Caki2 (cell line): ENCODE measurements around the gene UGT1A8. TPM values are rescaled to one million over a fixed set of nuclear protein-coding genes. Genes with fewer than 3 reads are reported as not detected.

ENCODE experiments used
- DNase-seq: peaks from one replicate; pipeline ENCODE4 v3.0.0-alpha.2; 2015; ENCODE audit warnings: low read depth
- in situ Hi-C: cut with HindIII; loops from 2 replicates; pipeline ENCODE4 v1.10.0; 2016; ENCODE audit warnings: low sequenced_read_pairs, low pct_unique_long_range_greater_than_20kb, mixed read lengths
- total RNA-seq: library from RNA; depleted of rRNA; stranded (reverse); fragments of >200 nt; shearing (Covaris generic); gene quantifications from 2 replicates; pipeline ENCODE4 v1.2.3, GENCODE V29; 2014; ENCODE audit warnings: low replicate concordance

The UGT1A8 gene
- total RNA-seq, 1 experiment from 2014 or later = 2.2 TPM

- in situ Hi-C loops = no loop called here
- DNase-seq = no peak
Observed at GRCh38 chr2:233802132-233802815, 184.8 kb downstream of the UGT1A8 start.

GRCh38 chr2:233803292-233803911, 186.0 kb downstream of the UGT1A8 start:
- in situ Hi-C loops = no loop called here
- DNase-seq = no peak

- no peak for DNase-seq
- in situ Hi-C loops = no loop called here
Observed at GRCh38 chr2:233803994-233804393, 186.6 kb downstream of the UGT1A8 start.

- no peak for DNase-seq
- in situ Hi-C loops = no loop called here
Observed at GRCh38 chr2:233807215-233807865, 189.9 kb downstream of the UGT1A8 start.

- in situ Hi-C loops = no loop called here
- DNase-seq = no peak
Observed at GRCh38 chr2:233807966-233808935, 190.8 kb downstream of the UGT1A8 start.

- in situ Hi-C loops = no loop called here
- DNase-seq = no peak
Observed at GRCh38 chr2:233810385-233810784, 193.0 kb downstream of the UGT1A8 start.

GRCh38 chr2:233811087-233811486, 193.7 kb downstream of the UGT1A8 start:
- no peak for DNase-seq
- in situ Hi-C loops = no loop called here

GRCh38 chr2:233811732-233812131, 194.3 kb downstream of the UGT1A8 start:
- in situ Hi-C loops = no loop called here
- DNase-seq = no peak

GRCh38 chr2:233813236-233814055, 196.0 kb downstream of the UGT1A8 start:
- in situ Hi-C loops = no loop called here
- DNase-seq = no peak

GRCh38 chr2:233814056-233814835, 196.8 kb downstream of the UGT1A8 start:
- in situ Hi-C loops = no loop called here
- no peak for DNase-seq

- DNase-seq = no peak
- in situ Hi-C loops = no loop called here
Observed at GRCh38 chr2:233815861-233816260, 198.4 kb downstream of the UGT1A8 start.

GRCh38 chr2:233816334-233816733, 198.9 kb downstream of the UGT1A8 start:
- no peak for DNase-seq
- in situ Hi-C loops = no loop called here

GRCh38 chr2:233816771-233817170, 199.3 kb downstream of the UGT1A8 start:
- no peak for DNase-seq
- in situ Hi-C loops = no loop called here

GRCh38 chr2:233817361-233817911, 200.0 kb downstream of the UGT1A8 start:
- in situ Hi-C loops = no loop called here
- DNase-seq = no peak

- no peak for DNase-seq
Observed at GRCh38 chr2:233817995-233818638, 200.7 kb downstream of the UGT1A8 start.

More at GRCh38 chr2:233817995-233818638, 200.7 kb downstream of the UGT1A8 start:
- in situ Hi-C loops = no loop called here
